ENCODE measurements around the gene GLIS2.

DNA sequence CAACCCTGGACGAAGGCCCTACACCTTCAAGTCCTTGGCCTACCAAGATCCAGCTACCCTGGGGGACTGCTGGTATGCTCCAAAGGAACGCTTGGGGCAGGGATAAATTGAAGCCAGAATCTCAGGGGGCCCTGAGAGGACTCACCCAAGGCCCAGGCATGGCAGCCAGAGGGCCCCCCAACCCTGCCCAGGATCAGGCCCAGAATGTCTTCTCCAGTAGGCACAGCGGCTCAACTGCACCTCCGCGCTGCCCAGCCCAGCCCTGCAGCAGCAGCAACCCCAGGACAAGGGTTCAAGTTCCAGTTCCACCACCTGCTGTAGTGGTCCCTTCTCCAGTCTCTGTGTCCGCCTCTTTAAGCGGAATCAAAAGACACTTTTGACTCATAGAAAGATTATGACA, 45.3 kb upstream of the GLIS2 start:
- TF ChIP-seq, protein P1, sequence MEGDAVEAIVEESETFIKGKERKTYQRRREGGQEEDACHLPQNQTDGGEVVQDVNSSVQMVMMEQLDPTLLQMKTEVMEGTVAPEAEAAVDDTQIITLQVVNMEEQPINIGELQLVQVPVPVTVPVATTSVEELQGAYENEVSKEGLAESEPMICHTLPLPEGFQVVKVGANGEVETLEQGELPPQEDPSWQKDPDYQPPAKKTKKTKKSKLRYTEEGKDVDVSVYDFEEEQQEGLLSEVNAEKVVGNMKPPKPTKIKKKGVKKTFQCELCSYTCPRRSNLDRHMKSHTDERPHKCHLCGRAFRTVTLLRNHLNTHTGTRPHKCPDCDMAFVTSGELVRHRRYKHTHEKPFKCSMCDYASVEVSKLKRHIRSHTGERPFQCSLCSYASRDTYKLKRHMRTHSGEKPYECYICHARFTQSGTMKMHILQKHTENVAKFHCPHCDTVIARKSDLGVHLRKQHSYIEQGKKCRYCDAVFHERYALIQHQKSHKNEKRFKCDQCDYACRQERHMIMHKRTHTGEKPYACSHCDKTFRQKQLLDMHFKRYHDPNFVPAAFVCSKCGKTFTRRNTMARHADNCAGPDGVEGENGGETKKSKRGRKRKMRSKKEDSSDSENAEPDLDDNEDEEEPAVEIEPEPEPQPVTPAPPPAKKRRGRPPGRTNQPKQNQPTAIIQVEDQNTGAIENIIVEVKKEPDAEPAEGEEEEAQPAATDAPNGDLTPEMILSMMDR (IDR thresholded peaks at IDR 0.05) = no peak
- no peak for TF ChIP-seq POLR2AphosphoS5 (IDR thresholded peaks at IDR 0.05; ENCODE audit: insufficient read depth in 1 of 2, low read depth in 1 of 2)
- TF ChIP-seq POLR2A (IDR thresholded peaks at IDR 0.05) = no peak

Data from vagina (tissue), 2 donors.